GM21619 (cell line): ENCODE data around the gene GUCY2D.
"Not testable (repeated sequence)": the region's sequence is repeated elsewhere in the genome, so short reads cannot be mapped to it uniquely, and the experiment has no call there.

Source experiments
- ATAC-seq: cut with Tn5 transposase; IDR thresholded peaks from one replicate; pipeline ENCODE4 v1.9.1; 2021; ENCODE audit not compliant: unreplicated experiment

The GUCY2D gene

DNA sequence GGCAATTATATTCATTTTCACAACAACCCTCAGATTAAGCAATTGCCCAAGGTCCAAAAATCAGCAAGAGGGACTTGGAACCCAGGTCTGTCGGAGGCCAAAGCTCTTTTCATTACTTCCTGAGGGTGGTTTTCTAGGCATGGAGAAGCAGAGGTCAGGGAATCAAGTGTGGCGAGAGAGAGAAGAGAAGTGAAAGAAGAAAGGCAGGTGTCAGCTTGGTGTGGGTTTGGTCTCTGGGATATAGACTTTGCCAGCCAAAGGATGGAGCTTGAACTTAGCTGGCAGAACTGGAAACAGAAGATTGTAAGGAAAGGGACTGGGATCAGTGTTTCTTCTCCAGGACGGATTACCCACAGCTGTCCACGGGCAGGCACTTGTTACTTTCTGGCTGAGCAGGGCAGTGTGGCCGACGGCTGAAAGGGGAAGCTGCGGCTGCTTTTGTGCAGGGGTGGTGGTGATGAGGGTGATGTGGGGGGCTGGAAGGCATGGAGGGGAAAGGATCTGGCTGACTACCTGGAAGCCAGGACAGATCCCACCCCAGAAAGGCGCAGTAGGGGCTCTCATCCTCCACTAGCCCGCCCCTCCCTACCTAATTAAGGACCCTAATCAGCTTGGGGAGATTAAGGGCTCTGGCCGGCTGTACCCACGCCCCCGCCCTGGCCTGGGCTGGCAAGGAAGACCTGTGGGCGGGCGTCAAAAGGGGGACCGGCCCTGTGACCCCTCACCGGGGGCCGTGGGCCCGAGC, at the start of gene GUCY2D:
TSS of gene GUCY2D (plus strand) at position 640 of the 745 bp plus-strand sequence. CDS start 433 bp downstream, outside the sequence.
- ATAC-seq, result no peak

DNA sequence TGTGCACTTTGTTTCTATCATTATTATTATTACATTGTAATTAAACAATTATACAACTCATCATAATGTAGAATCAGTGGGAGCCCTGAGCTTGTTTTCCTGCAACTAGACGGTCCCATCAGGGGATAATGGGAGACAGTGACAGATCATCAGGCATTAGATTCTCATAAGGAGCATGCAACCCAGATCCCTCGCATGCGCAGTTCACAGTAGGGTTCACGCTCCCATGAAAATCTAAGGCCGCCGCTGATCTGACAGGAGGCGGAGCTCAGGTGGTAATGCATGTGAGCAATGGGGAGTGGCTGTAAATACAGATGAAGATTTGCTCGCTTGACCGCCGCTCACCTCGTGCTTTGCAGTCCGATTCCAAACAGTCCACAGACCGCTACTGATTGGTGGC, 49.1 kb upstream of the GUCY2D start:
- ATAC-seq, result not testable (repeated sequence)

DNA sequence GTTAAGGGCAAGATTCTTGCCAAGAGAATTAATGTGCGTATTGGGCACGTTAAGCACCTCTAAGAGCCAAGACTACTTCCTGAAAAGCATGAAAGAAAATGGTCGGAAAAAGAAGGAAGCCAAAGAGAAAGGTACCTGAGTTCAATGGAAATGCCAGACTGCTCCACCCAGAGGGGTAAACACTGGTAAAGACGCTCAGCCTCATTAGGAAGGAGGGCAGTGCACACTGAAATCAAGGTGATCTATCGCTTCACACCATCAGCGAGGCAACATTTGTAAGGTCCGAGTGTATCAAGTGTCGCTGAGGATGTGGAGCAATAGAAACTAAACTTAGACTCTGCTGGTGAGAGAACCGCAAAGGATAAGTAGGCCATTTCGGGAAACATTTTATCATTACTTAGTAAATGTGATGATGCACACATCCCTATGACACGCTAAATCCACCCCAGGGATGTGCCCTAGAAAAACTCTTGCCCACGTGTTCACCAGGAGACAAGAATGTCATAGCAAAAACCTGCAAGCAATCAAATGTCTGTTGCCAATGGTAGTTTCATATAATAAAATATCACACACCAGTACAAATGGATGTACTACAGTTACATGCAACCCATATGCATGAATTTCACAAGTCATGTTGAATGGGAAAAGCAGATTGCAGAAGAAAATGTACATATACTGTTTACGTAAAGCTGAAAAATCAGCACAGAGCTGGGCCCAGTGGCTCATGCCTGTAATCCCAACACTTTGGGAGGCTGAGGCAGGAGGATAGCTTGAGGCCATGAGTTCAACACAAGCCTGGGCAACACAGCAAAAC, 46.8 kb upstream of the GUCY2D start:
- ATAC-seq, result no peak

DNA sequence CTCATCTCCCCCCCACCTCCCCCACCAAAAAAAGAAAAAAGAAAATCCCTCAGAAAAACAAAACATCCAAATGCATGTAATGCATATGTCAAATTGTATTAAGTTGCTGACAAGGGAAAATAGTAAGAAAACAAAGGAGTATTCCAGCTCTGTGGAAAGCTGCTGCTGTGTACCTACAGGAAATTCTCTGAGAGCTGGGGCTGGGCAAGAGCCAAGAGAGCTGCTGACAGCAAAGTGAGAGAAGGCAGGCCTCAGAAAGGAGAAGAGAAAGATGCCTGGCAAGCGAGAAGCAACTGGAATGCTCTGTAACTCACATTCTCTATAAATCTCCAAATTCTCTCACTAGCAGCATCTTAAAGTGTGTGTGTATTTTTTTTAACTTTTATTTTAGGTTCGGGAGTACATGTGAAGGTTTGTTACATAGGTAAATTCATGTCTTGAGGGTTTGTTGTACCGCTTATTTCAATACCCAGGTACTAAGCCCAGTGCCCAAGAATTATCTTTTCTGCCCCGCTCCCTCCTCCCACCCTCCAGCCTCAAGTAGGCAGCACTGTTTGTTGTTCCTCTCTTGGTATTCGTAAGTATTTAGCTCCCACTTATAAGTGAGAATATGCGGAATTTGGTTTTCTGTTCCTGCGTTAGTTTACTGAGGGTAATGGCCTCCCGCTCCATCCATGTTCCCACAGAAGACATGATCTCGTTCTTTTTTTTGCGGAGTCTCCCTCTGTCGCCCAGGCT, 46.0 kb upstream of the GUCY2D start:
- ATAC-seq, result no peak

DNA sequence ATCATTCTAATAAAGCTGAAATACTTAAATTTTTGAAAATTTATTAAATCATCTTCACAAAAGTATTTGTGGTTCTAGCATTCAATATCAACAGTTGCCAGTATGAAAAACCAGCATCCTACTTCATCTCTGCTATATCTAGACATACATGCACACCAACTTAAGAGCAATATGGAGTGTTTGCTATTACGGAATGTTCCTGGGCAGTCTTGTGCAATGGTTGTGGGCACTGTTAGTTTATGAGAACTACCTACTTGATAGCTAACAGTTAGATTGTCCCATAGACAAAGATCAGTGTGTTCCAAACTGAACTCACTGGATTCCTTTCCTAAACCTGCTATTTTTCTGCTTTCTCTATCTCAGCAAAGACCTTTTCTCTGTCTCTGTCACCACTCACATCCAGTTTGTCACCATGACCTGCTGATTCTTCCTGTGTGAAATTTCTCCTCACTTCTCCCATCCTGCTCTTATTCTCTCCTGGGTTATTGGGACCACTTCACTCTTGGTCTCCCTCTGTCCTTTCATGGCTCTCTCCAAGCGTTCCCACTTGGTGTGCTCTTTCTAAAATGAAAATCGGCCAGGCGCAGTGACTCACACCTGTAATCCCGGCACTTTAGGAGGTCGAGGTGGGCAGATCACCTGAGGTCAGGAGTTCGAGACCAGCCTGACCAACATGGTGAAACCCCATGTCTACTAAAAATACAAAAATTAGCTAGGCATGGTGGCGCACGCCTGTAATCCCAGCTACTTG, 42.7 kb upstream of the GUCY2D start:
- no peak for ATAC-seq

DNA sequence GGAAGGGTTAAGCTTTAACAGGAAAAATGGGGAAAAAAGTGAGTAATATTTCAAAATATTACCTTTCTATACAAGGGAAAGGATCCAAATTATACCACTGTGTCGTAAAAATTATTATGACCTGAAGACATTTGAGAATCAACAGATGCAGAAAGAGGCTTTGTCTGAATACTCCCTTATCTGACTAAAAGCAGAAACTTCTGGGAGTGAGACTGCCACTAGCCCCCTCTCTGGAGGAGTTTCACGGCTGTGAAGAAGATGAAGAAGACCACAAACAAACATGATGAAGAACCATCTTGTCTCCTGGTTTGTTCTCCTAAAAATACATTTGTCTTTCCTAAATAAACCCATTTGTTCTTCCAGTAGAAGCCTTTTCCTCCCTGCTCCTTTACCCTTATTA, 41.0 kb upstream of the GUCY2D start:
- no peak for ATAC-seq

DNA sequence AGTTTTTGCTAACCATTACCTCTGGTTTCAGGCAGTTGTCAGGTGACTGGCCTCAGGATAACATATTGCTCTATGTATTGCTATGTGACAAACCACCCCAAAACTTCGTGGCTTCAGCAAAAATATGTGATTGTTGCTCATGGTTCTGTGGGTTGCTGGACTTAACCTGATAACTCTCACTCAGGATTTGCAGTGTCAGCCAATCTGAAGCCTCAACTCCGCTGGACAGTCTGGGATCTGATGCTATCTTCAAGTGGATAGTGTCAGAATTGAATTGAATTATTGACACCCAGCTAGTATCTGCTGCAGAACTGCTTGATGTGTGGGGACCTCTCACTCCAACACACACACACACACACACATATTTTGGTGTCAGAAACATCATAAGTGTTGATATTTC, 34.7 kb upstream of the GUCY2D start:
- ATAC-seq, result no peak

DNA sequence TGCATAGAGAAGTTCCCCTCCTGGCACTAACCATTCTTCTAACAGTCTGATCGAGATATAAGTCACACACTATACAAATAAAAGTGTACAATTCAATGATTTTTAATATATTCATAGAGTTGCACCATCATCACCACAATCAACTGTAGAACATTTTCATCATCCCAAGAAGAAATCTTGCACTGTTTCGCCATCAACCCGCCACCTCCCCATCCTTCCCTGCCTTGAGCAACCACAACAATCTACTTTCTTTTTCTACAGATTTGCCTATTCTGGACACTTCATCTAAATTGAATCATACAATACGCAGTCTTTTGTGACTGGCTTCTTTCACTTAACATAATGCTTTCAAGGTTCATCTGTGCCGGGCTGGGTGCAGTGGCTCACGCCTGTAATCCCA, 33.0 kb upstream of the GUCY2D start:
- ATAC-seq, result no peak

DNA sequence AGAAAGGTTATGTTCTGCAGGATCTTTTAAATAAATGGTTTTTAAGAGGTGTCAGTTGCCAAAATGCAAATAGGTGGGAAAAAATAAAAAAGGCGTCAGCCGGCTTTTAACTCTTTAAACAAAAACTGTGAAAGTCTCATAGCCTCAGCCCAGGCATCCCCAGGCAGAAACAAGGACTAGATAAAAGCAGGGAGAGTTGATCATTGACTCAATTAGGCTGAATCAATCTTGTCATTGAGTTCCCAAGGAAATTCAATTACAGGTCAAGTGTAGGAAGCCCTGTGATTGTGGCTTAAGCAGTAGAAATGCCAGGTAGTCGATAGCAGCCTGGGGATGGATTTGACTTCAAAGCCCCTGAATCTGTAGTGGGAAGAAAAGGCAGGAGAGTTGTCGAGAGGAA, 30.8 kb upstream of the GUCY2D start:
- ATAC-seq, result no peak

DNA sequence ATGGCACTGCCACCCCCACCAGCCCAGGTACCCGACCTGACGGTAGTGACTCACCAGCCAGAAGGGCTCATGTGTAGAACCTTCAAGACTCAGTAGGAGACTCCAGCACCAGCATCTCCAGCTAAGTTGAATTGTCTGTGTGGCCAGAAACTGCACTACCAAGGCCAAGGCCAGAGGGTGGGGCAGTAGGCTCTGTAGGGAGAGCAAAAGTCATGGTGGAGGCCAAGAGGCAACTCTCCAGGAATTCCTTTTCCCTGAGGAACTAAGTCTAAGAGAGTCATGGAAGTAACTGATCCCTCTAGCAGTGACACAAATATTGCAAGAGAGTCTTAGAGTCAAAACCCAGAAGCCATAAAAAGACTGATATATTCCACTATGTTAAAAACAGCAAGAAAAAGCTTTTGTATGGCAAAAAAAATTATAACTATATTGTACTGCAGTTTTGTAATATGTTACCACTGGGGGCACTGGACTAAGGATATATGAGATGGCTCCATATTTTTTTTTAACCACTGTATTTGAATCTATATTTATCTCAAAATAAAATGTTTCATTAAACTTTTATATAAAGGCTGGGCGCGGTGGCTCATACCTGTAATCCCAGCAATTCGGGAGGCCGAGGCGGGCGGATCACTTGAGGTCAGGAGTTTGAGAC, 30.2 kb upstream of the GUCY2D start:
- no peak for ATAC-seq

DNA sequence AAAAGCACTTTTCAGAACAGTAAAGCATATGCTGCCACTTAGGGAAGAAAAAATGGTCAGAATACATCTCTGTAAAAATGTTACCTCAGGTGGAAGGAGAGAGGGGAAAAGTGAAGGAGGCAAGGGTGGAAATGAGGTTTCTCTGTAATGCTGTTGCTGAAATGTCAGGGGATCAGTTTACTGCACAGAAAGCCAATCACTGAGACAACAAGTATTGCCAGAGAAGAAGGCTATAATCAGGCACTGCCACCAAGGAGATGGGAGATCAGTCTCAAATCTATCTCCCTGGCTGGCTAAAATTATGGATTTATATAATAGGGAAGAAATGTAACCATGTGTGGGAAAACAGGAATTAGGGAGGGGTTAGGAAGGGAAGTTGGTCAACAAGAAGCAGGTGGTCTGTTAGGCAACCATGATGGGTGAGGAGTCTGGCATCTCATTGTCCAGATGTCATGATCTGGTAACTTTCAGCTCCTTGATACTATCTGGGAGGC, 27.7 kb upstream of the GUCY2D start:
- no peak for ATAC-seq

DNA sequence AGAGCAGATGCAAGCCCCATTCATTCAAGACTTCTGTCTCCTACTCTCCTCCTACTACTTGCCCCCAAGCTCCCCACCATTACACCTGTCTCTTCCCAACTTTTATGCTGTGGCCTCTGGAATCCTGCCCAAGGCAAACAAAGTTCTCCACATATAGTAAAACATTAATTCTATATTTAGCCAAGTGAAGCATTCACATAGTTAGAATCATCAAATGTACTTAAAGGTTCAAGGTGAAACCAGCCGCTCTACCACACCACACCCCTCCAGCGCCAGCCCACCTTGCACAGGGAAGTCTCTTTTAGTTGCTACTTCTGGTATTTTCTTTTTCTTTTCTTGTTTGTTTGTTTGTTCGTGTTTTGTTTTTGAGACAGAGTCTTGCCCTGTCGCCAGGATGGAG, 25.4 kb upstream of the GUCY2D start:
- ATAC-seq, result no peak

DNA sequence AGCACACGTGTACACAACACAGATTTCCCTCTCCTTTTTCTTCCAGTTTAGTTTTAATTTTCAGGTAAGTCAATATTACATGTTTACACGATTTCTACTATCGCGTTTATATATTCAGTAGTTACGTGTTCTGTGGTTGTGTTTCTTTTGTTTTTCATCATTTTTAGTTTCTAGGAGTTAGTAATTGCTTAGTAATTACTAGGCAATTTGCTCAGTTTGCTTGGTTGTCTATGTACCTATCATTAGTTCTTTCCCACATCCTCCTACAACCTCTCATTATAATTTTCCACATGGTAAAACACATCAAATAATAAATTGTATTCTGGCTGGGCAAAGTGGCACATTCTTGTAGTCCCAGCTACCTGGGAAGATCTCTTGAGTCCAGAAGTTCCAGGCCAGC, 24.6 kb upstream of the GUCY2D start:
- no peak for ATAC-seq

DNA sequence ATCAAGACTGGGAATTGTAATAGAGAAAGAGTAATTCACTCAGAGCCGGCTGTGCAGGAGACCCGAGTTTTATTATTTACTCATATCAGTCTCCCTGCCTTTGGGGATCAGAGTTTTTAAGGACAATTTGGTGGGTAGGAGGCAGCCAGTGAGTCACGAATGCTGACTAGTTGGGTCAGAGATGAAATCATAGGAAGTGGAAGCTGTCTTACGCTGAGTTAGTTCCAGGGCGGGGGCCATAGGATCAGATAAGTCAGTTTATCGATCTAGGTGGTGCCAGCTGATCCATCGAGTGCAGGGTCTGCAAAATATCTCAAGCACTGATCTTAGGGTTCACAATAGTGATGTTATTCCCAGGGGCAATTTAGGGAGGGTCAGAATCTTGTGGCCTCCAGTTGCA, 20.2 kb upstream of the GUCY2D start:
- no peak for ATAC-seq

DNA sequence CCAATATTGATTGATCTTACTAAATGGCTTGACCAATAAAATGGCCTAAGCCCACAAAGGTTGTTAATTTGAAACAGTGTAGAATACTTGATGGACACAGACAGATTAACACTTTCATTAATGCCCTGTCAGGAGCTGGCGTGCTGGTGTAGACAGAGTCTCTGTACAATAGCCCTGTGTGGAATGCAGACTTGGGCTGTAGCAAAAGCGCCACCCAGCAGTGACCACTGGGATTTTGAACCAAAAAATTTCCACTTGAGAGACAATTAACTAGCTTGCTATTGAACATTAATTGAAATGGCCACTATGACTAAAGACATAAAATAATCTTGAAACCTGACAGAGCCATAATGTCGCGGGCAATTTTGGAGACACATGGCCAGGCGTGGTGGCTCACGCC, 19.7 kb upstream of the GUCY2D start:
- ATAC-seq, result no peak

DNA sequence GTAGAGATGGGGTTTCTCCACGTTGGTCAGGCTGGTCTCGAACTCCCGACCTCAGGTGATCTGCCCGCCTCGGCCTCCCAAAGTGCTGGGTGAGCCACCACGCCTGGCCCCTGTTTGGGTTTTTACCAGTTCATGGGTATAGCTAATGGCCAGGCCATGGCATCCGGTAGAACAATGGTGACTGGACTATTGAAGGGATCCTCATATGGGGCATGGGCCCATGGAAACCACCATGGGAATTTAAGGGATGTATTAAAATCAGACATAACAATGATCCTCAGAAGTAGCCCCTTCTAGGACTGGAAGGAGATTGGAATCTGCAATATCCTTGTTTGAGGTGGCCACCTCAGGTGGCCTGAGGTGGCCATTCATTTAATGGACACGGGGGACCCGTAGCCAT, 17.5 kb upstream of the GUCY2D start:
- no peak for ATAC-seq

DNA sequence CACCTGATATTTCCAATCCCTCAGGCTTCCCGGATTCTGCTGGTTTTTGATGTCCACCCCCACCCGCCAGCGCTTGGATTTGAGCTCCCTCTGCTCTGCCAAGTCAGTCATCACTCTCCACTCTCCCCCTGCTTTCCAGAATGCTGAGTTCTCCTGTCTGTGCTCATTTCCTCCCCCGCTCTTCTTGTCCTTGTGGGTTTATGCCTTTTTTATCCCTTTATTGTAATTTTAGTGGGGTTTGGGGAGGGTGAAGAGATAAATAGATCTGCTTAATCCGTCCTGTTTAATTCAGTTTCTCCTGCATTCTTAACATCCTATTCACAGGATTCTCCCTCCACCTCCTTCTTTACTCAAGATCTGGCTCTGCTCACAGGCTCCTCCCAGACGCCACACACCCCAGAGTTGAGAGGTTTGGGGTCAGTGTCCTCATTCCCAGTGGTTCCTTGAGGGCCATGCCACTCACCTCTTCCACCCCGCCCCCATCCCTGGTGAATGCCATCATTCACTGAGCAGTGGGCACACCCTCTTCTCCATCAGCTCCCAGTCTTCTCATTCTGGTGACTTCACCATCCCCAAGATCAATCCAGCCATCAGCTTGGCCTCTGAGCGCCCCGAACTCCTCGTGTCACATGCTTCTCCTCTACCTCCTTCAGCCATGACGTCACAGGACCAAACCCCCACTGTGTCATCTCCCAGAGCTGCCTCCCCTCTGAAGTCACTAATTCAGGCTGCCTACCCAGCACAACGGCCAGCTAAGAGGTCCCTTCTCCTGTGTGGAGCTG, 15.1 kb upstream of the GUCY2D start:
- no peak for ATAC-seq

DNA sequence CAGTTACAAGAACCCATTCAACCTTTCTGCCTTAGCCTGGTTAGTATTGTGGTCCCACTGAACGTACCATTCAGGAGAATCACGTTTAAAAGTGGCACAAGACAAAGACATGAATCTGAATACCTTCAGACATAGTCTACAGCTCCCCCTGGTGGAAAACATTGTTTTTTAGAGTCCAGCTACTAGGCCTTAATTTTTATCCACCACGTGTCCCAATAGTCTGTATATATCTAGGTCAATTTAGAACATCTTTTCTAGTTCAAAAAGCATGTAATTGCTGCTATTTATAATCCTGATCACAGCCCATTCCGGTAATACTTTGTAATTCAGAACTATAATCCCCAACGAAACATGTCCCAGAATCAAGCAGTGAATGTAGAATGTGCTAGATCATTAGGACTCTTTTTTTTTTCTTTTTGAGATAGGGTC, 13.7 kb upstream of the GUCY2D start:
- no peak for ATAC-seq

DNA sequence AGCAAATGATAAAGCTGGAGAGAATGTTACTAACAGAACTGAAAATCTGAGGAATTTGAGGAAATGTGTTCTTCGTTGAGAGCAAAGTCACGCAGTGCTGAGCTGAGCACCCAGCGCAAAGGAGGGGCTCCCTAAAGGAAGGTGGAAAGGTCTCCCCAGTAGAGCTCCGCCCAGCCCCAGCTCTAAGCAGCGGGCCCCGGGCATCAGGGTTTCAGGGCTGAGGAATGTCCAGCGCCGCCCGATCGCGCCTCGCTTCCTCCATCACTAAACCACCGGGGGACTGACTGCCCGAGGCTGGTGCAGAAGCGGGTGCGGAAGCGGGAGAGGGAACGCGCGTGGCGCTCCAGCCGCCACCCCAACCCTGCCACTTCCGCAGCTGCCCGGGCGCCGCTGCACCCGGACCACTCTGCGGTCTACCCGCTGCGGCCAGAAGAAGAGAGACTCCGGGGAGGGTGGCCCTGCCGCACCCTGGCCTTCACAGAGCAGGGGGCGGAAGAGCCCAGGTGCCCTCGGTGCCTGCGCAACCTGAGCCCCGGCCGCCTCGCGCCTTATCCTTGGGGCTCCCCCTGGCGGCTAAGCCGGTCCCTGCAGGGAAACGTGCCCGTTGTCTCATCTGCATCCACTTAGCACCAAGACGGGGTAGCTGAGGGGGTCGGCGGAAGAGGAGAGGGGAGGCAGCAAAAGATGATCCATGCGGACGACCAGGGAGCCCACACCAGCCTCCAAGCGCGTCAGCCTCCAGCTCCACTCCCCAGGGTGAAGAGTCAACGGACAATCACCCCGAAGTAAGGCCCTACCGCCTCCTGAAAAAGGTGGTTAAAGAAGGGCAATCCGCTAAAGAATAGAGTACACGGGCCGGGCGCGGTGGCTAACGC, 12.4 kb upstream of the GUCY2D start:
- peak; percentile 84 for ATAC-seq
